Muscle of back (tissue), 11 donors: ENCODE results near the gene SRSF11. TPM values are rescaled to one million over a fixed set of nuclear protein-coding genes. Genes with fewer than 3 reads are reported as not detected.

Experiments used
- DNase-seq, 3 donors: peaks; one replicate each; pipeline versions ENCODE4 v3.0.0 to v3.0.0-alpha.2; 2013
- polyA plus RNA-seq, 10 donors: library from polyadenylated mRNA; unstranded; fragments of 120-200 nt; gene quantifications; one replicate each; pipeline ENCODE4 v1.2.1, GENCODE V29; 2013; ENCODE audit not compliant: insufficient read length in 10 of 10

Gene SRSF11
- polyA plus RNA-seq, 10 donors: 138 to 289 (median 174) TPM

GRCh38 chr1:70211541-70211940 lies 9.6 kb upstream of the SRSF11 start:
- no peak for DNase-seq

- DNase-seq: no peak
Measured at GRCh38 chr1:70220015-70220414, 1.2 kb upstream of the SRSF11 start.

GRCh38 chr1:70220517-70221237 lies 503 bp upstream of the SRSF11 start:
- DNase-seq: no peak

- DNase-seq: no peak
Measured at GRCh38 chr1:70222716-70223235, 1.6 kb downstream of the SRSF11 start.

GRCh38 chr1:70224954-70225353 lies 3.8 kb downstream of the SRSF11 start:
- DNase-seq: no peak

DNA sequence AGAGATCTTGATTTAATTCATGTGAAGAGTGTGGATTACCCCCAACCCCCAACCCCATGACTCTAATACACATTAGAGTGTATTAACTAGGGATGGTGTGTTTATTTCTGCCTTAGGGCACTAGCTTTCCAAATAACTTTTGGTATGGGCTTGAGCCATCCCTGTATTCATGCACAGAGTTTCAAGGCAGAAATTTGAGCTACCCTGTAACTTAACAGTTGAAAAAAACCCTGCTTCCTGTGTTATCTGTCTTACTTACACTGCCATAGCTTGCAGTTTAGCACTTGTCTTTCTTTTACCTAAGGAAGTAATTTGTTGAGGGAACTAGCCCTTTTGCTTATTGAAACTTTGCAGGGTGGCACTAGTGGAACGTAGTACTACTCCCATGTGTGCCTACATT lies 6.3 kb downstream of the SRSF11 start:
- DNase-seq: no peak

GRCh38 chr1:70228670-70229069 lies 7.5 kb downstream of the SRSF11 start:
- DNase-seq: no peak

GRCh38 chr1:70231475-70231874 lies 10.3 kb downstream of the SRSF11 start:
- no peak for DNase-seq

DNA sequence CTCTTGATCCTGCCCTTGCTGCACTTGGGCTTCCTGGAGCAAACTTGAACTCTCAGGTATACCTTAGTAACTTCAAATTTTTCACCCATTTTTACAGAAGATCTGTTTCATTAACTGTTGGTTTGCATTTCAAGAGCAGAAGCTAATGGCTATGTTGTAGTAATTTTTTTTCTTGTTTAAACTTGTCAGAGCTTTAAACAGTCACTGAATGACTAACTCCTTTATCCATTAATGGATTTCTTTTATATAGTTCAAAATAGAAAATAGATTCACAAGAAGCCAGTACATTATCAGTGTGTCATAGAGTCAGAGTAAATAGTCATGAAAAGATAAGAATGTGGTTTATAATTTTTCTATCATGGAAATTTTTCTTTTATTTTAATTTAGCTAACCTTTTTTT lies 13.6 kb downstream of the SRSF11 start:
- no peak for DNase-seq

GRCh38 chr1:70239940-70240339 lies 18.8 kb downstream of the SRSF11 start:
- DNase-seq: no peak

DNA sequence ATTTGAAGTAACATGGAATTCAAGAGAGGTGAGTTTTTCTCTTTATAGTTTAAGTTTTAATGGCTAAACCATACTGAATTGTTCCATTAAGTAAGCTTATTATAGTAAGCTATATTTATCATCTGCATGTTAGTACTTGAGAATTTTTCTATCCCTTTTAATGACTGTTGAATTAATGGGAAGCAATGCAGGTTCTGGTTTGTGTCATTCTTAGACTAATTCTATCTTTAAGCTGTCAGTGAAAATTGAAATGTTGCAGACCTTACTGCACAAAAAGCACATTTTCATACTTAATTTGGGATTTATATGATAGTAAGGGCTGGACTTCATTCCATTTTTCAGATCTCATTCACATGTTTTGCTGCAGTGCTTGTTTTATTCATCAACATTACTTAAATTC lies 25.9 kb downstream of the SRSF11 start:
- no peak for DNase-seq

GRCh38 chr1:70247768-70248167 lies 26.6 kb downstream of the SRSF11 start:
- no peak for DNase-seq

- no peak for DNase-seq
Measured at GRCh38 chr1:70248729-70249128, 27.5 kb downstream of the SRSF11 start.

DNA sequence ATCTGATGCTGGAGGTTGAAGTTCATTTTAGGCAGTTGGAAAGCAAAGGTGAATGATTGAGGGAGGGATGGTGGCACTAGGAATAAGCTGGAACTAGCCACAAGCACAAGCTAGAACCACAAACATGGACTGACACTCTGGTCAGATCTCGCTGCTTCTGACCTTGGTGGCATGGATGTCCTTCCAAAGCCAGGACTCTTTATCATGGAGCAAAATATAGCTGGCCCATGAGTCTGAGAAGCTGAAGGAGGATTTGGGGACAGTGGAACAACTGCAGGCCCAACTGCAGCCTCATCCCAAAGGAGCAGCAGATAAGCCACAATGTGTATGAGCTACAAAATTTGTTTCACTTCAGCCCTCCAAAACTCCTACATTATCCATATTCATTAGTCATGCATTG lies 35.5 kb downstream of the SRSF11 start:
- DNase-seq: no peak

GRCh38 chr1:70264839-70265238 lies 43.7 kb downstream of the SRSF11 start:
- no peak for DNase-seq

DNA sequence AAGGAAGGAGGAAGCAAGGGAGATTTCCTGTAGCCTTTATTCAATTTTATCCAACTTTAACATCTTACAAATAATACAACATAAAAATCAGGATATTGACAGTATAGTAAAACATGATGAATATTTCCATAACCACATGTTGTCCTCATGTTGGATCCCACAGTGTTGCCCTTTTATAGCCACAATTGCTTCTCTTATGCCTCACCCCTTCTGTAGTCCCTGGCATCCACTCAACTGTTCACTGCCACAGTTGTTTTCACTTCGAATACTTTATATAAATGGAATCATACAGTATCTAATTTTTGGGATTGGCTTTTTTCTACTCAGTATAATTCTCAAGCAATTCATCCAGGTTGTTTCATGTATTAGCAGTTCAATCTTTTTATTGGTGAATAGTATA lies 44.8 kb downstream of the SRSF11 start:
- no peak for DNase-seq

DNA sequence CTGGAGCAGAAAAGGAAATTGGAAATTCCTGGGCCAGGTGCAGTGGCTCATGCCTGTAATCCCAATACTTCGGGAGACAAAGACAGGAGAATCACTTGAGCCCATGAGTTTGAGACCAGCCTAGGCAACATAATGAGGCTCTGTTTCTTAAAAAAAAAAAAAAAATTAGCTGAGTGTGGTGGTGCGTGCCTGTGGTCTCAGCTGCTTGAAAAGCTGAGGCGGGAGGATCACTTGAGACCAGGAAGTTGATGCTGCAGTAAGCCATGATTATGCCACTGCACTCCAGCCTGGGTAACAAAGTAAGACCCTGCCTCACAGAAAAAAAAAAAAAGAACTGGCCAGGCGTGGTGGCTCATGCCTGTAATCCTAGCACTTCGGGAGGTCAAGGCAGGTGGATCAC lies 56.7 kb downstream of the SRSF11 start:
- DNase-seq: no peak

- no peak for DNase-seq
Measured at GRCh38 chr1:70278710-70279109, 57.5 kb downstream of the SRSF11 start.

DNA sequence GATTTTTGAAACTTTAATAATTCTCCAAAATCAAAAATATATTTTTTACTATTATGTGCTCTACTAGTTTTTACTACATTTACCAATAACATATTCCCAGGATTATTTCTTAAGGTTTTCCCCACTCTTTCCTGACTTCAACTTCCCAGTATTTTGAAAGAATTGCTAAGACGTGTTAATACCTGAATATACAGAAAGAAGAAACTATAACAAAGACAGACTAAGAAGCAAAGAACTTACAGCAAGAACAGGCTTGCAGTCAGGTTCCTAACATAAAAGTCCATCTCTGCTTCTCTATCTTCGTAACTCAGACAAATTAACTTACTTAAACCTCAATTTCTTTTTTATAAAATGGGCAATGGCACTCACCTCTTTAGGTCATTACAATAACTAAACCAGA lies 63.2 kb downstream of the SRSF11 start:
- no peak for DNase-seq

GRCh38 chr1:70286453-70286852 lies 65.3 kb downstream of the SRSF11 start:
- DNase-seq: no peak

GRCh38 chr1:70288166-70288565 lies 67.0 kb downstream of the SRSF11 start:
- peak in 1 of 3 donors; percentile 26 for DNase-seq

- DNase-seq: peak; percentile 8 to 39 (median 33)
Measured at GRCh38 chr1:70290218-70290617, 69.0 kb downstream of the SRSF11 start.

DNA sequence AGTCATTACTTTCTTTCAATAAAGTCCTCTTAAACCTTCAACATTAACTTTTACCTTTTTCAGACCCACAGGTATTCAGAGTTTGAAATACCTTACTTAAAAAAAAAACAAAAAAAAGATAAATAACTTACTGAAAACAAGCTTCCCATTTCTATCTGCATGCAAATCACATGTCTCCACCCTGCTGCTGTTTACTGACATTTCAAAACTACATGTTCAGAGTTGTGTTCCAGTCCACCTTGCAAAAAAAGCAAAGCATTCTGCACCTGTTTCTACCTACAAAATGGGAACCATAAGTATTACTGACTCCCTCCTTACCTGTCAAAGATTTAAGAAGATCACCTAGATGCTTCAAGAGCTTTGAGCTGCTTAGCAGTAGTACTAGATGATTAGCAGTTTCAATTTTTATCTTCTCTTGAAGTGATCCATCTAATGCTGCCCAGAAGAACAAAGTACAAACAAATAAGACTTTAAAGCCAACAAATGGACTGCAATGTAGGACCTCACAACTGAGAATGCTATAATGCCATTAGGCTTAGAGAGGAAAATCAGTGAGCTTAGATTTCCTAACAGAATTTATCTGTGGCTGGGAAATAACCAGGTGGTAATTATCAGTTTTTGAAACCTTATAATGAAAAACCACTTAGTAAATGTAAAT lies 72.1 kb downstream of the SRSF11 start:
- no peak for DNase-seq

- DNase-seq: no peak
Measured at GRCh38 chr1:70295749-70296148, 74.6 kb downstream of the SRSF11 start.
